AG10803 (cell line): ENCODE measurements around the gene IL1RAP.
A peak's percentile ranks its signal among the peaks of the same experiment; 100 is the strongest.

Source experiments
- DNase-seq: peaks from one replicate; pipeline ENCODE4 v3.0.0; 2010; ENCODE audit warnings: low read depth
- H3K4me3 ChIP-seq: 2 replicates; pipeline ENCODE4 v1.5.1; 2011; ENCODE audit warnings: mild to moderate bottlenecking, low read length, control low read depth
- TF ChIP-seq, protein P1 (sequence below): conservative IDR thresholded peaks from 2 replicates; pipeline ENCODE4 v1.5.1; 2011; ENCODE audit warnings: mild to moderate bottlenecking, low read length, control low read depth, inconsistent platforms

The IL1RAP gene

DNA sequence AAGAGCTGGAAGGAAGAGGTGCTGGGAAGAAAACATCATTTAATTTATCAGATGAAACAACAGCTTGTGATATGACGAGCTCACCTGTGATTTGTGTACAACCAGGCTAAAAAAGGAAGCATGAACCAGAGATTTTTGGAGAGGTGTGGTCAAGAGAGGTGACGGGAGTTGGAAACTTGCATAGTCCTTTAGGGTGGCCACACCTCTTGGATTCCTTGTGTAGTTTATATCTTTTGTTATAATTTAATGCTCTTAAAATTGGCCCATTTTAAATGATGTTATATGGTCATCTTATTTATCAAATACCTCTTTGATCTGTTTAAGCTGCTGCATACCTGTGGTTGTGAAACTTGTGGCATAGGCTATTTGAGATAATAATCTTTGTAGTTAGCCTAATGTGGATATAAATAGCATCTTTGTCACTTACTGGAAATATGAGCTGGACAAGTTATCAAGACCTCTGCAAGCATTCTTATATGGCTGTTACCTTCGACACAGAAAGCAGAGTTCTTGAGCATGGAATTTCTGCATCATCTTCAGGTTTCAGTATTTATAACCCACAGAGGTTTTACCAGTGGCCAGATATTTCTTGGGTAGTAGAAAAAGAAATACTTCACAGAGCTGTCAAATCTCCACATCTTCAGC lies 49.1 kb downstream of the IL1RAP start:
- peak; percentile 24 for DNase-seq
- H3K4me3 ChIP-seq, result no peak overlapping the region
- TF ChIP-seq, protein P1, sequence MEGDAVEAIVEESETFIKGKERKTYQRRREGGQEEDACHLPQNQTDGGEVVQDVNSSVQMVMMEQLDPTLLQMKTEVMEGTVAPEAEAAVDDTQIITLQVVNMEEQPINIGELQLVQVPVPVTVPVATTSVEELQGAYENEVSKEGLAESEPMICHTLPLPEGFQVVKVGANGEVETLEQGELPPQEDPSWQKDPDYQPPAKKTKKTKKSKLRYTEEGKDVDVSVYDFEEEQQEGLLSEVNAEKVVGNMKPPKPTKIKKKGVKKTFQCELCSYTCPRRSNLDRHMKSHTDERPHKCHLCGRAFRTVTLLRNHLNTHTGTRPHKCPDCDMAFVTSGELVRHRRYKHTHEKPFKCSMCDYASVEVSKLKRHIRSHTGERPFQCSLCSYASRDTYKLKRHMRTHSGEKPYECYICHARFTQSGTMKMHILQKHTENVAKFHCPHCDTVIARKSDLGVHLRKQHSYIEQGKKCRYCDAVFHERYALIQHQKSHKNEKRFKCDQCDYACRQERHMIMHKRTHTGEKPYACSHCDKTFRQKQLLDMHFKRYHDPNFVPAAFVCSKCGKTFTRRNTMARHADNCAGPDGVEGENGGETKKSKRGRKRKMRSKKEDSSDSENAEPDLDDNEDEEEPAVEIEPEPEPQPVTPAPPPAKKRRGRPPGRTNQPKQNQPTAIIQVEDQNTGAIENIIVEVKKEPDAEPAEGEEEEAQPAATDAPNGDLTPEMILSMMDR, result no peak

DNA sequence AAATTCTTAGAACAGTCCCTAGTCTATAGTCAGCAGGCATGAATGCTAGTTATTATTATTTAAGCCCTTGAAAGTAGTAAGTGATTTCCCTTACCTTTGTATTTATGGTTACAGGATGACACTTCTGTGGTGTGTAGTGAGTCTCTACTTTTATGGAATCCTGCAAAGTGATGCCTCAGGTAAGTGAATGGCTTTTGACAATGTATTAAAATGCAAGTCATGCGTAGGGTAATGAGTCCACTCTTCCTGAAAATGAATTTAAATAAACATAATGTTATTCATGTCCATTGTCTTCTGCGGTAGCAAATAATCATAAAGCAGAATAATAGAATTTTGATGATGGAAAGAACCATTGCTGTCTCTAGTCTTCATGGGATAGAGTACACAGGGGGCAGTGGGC lies 50.3 kb downstream of the IL1RAP start:
- TF ChIP-seq, protein P1, result no peak
- no peak overlapping the region for H3K4me3 ChIP-seq
- DNase-seq, result no peak

DNA sequence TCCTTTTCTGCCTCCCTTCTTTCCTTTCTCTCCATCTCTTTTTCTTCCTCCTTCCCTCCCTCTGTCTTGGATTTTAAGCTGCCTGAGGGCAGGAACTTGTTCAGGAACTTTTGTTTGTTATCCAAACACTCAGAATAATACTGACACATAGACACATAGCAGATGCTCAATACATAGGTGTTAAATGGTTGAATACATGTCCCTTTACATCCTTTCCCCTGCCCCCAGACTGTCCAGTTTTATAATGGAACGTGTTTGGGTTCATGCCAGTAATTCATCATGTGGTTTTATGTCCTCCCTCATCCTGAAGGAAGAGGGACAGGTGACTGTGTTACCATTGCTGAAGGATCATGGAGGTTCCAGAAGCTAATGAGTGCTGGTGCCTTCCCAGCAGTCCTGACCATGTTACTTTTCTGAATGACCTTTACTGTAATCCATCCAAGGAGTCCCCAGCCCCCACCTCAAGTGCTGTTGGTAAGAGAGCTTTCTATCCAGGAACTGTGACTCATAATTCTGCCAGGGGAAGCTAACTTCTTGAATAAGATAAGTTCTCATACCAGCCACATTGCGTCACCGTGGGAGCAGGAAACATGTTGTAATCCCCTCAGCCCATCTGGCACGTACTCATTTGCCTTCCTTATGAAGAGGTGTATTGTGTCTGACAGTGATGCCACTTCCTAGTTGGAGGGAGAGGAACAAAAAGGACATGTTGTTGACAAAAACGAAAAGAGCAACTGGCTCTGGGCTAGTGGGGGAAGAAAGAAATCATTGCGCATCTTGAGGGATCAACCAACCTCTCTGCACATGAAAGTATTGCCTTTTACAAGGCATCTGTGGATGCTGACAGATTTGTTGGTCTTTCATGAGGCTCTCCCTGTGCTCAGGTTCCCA lies 52.4 kb downstream of the IL1RAP start:
- TF ChIP-seq, protein P1, result no peak
- peak; percentile 100 for DNase-seq
- no peak overlapping the region for H3K4me3 ChIP-seq

DNA sequence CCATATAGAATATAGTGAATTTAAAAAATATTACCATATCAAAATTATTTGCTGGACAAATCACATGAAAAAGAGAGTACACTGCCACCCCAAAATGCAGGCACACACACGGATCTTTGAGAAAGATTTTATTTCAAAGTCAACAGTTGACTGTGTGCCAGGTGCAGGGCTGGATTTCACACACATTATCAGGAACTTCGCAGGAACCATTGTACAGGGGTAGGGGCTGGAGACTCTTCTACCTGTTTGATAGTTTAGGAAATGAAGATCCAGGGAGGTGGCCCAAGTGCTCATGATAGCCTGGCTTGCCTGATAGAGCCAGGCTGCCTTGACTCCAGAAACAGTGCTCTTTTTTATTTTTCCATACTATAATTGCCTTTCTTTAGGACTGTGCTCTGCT lies 54.2 kb downstream of the IL1RAP start:
- TF ChIP-seq, protein P1, result no peak
- DNase-seq, result no peak
- H3K4me3 ChIP-seq, result no peak overlapping the region

DNA sequence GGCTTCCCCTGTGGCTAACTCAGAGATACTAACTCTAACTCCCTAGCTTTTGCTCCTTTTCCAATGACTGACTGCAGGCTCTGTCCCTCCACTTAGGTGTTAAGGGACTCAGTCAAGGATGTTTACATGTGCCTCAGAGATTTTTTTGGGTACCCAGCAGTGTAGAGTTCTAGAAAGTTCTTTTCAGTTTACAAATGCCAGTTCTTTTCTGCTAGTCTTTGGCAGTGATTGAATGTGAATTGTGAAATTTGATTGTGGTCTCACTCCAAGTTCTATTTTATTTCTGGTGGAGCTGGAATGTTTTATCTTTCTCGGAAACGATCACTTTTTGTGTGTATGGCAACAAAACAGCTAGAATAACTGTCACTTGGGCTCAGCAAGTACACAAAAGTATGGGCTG lies 60.6 kb downstream of the IL1RAP start:
- no peak for DNase-seq
- TF ChIP-seq, protein P1, result no peak
- no peak overlapping the region for H3K4me3 ChIP-seq

DNA sequence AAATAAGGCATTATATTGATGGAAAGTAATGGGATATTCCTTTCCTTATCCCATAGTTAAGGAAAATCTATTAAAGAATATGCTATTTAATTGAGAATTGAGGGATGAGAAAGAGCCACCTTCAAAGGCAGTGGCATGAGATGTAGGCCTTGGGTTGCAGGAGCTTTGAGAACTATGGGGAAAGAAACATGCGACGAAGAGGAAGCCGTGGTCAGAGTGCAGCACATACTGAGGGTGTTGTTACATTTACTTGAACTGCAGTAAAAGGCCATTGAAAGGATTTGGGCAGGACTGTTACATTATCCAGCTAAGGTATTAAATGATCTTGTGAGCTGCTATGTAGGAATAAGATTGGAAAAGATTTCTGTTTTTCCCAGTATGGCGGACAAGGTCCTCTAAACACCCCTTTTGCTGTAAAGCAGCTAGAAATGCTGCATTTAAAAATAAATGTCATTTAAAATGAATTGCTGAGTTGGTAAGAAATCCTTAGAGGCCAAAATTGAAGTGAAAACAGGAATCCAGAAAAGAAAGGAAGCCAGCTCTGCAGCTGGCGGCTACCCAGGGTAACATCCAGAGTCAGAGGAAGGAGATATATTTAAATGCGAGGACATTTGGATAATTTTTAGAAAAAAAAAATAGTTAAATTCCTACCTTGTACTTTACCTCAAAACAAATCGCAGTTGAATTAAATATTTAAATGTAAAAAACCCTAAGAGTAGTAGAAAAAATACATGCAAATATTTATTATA lies 61.7 kb downstream of the IL1RAP start:
- TF ChIP-seq, protein P1, result no peak
- DNase-seq, result no peak
- H3K4me3 ChIP-seq, result no peak overlapping the region
